HUES48 (cell line): ENCODE measurements around the gene UBXN10.
"Not testable (repeated sequence)": the region's sequence is repeated elsewhere in the genome, so short reads cannot be mapped to it uniquely, and the experiment has no call there.

Experiments
- H3K27ac ChIP-seq: one replicate; pipeline ENCODE4 v1.7.0; 2013; ENCODE audit warnings: low read depth, low read length, inconsistent platforms
- H3K27me3 ChIP-seq: 2 replicates; pipeline ENCODE4 v1.6.1; 2013; ENCODE audit warnings: mild to moderate bottlenecking, low read length; ENCODE audit not compliant: control insufficient read depth, insufficient read depth
- H3K36me3 ChIP-seq: 2 replicates; pipeline ENCODE4 v1.6.1; 2013; ENCODE audit warnings: low read length; ENCODE audit not compliant: control insufficient read depth, insufficient read depth
- H3K4me1 ChIP-seq: 2 replicates; pipeline ENCODE4 v1.6.1; 2013; ENCODE audit warnings: mild to moderate bottlenecking, low read length; ENCODE audit not compliant: control insufficient read depth, insufficient read depth
- H3K4me3 ChIP-seq: 2 replicates; pipeline ENCODE4 v1.5.1; 2013; ENCODE audit warnings: mild to moderate bottlenecking, low read depth, low read length
- H3K9ac ChIP-seq: 2 replicates; pipeline ENCODE4 v1.6.1; 2013; ENCODE audit warnings: mild to moderate bottlenecking, low read depth, low read length, moderate library complexity
- H3K9me3 ChIP-seq: 2 replicates; pipeline ENCODE4 v1.6.1; 2013; ENCODE audit warnings: low read length; ENCODE audit not compliant: control insufficient read depth, insufficient read depth

UBXN10 gene

GRCh38 chr1:20224546-20224945 is 38.6 kb downstream of the UBXN10 start:
- Histone ChIP-seq H3K4me1 (peaks cover 8% of the 10 kb centered on the region), H3K36me3 (no peaks in the 10 kb centered on the region), H3K27me3 (peaks cover 19% of the 10 kb centered on the region), H3K27ac (no peak overlapping the region), H3K9me3 (no peaks in the 10 kb centered on the region), H3K4me3 (no peak overlapping the region), H3K9ac (no peak overlapping the region)

DNA sequence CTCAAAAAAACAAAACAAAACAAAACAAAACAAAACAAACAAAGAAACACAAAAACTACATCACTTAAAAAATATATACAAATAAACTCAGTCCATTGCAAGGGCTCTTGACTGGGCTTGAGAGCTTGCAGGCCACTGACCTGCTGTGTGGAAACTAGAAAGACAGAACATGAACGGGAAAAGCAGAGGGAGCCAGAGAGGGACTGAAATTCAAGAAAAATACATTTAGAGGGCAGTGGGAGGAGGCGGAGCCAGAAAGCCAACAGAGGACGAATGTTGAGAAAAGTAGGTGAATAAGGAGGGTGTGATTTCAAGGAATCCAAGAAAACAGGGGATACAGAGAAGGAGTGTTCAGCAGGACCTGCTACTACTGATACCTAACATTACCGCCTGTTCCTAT is 41.8 kb downstream of the UBXN10 start:
- no peaks in the 10 kb centered on the region for H3K36me3 ChIP-seq
- peaks cover 8% of the 10 kb centered on the region for H3K4me1 ChIP-seq
- no peak overlapping the region for H3K9ac ChIP-seq
- no peak overlapping the region for H3K27ac ChIP-seq
- H3K9me3 ChIP-seq: no peaks in the 10 kb centered on the region
- peaks cover 16% of the 10 kb centered on the region for H3K27me3 ChIP-seq
- H3K4me3 ChIP-seq: no peak overlapping the region

DNA sequence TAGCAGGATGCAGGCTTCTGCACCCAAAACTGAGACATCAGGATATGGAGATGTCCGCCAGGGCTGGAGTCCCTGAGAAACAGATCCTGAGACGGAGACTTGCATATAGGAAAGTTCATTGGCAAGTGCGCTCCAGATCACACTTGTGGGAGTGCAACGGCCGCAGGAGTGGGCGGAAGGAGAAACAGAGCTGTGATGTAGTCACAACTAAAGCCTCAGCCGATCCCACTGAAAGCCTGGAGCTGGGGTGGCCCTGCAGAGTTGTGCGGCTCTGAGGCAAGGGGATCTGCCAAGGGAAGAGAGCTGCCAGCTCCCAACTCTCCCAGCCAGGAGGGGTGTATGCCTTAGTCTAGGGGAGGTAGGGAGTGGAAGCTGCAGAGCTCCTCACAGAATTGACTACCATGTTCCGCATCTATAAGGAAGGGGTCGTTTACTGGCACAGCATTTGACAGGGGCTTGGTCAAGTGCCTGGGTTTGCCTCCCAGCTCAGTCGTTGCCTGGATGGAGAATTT is 42.5 kb downstream of the UBXN10 start:
- H3K4me1 ChIP-seq: peaks cover 6% of the 10 kb centered on the region

GRCh38 chr1:20229171-20229570 is 43.3 kb downstream of the UBXN10 start:
- no peak overlapping the region for H3K9ac ChIP-seq
- no peaks in the 10 kb centered on the region for H3K36me3 ChIP-seq
- no peaks in the 10 kb centered on the region for H3K4me1 ChIP-seq
- H3K27ac ChIP-seq: no peak overlapping the region
- H3K9me3 ChIP-seq: no peaks in the 10 kb centered on the region
- H3K4me3 ChIP-seq: no peak overlapping the region
- peaks cover 11% of the 10 kb centered on the region for H3K27me3 ChIP-seq

More for the DNA sequence above, 42.5 kb downstream of the UBXN10 start:
- H3K36me3 ChIP-seq: no peaks in the 10 kb centered on the region
- no peak overlapping the region for H3K4me3 ChIP-seq
- H3K27me3 ChIP-seq: peaks cover 16% of the 10 kb centered on the region
- H3K9ac ChIP-seq: no peak overlapping the region
- no peaks in the 10 kb centered on the region for H3K9me3 ChIP-seq
- H3K27ac ChIP-seq: no peak overlapping the region

- not testable (repeated sequence) for H3K27me3 ChIP-seq, H3K36me3 ChIP-seq, H3K4me3 ChIP-seq, H3K27ac ChIP-seq, H3K9ac ChIP-seq, H3K4me1 ChIP-seq, H3K9me3 ChIP-seq
Measured at GRCh38 chr1:20232564-20232963, 46.7 kb downstream of the UBXN10 start.

- Histone ChIP-seq H3K9ac (no peak overlapping the region), H3K9me3 (no peaks in the 10 kb centered on the region), H3K27ac (no peak overlapping the region), H3K27me3 (no peaks in the 10 kb centered on the region), H3K4me3 (no peak overlapping the region), H3K36me3 (no peaks in the 10 kb centered on the region), H3K4me1 (no peaks in the 10 kb centered on the region)
Measured at GRCh38 chr1:20233394-20233793, 47.5 kb downstream of the UBXN10 start.

GRCh38 chr1:20233866-20234265 is 48.0 kb downstream of the UBXN10 start:
- Histone ChIP-seq H3K4me1 (no peaks in the 10 kb centered on the region), H3K27me3 (no peaks in the 10 kb centered on the region), H3K27ac (no peak overlapping the region), H3K9me3 (no peaks in the 10 kb centered on the region), H3K4me3 (no peak overlapping the region), H3K9ac (no peak overlapping the region), H3K36me3 (no peaks in the 10 kb centered on the region)

GRCh38 chr1:20234788-20235535 is 49.1 kb downstream of the UBXN10 start:
- Histone ChIP-seq H3K36me3 (no peaks in the 10 kb centered on the region), H3K9ac (no peak overlapping the region), H3K4me3 (no peak overlapping the region), H3K27ac (no peak overlapping the region), H3K27me3 (no peaks in the 10 kb centered on the region), H3K4me1 (no peaks in the 10 kb centered on the region), H3K9me3 (no peaks in the 10 kb centered on the region)

GRCh38 chr1:20237646-20238045 is 51.8 kb downstream of the UBXN10 start:
- H3K36me3 ChIP-seq: no peaks in the 10 kb centered on the region
- no peaks in the 10 kb centered on the region for H3K27me3 ChIP-seq
- H3K27ac ChIP-seq: no peak overlapping the region
- H3K9ac ChIP-seq: no peak overlapping the region
- no peaks in the 10 kb centered on the region for H3K9me3 ChIP-seq
- no peaks in the 10 kb centered on the region for H3K4me1 ChIP-seq
- no peak overlapping the region for H3K4me3 ChIP-seq

DNA sequence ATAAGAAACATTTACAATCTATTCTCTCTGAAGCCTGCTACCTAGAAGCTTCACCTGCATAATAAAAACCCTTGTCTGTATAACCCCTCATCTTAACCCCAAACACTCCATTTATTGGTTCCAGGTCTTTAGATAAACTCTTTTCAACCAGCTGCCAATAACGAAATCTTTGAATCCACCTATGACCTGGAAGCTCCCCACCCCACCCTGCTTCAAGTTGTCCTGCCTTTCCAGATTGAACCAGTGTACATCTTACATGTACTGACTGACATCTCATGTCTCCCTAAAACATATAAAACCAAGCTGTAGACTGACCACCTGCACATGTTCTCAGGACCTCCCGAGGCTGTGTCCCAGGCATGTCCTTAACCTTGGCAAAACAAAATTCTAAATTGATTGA is 54.1 kb downstream of the UBXN10 start:
- Histone ChIP-seq H3K9me3 (no peaks in the 10 kb centered on the region), H3K4me1 (no peaks in the 10 kb centered on the region), H3K4me3 (no peak overlapping the region), H3K9ac (no peak overlapping the region), H3K36me3 (no peaks in the 10 kb centered on the region), H3K27me3 (no peaks in the 10 kb centered on the region), H3K27ac (no peak overlapping the region)

DNA sequence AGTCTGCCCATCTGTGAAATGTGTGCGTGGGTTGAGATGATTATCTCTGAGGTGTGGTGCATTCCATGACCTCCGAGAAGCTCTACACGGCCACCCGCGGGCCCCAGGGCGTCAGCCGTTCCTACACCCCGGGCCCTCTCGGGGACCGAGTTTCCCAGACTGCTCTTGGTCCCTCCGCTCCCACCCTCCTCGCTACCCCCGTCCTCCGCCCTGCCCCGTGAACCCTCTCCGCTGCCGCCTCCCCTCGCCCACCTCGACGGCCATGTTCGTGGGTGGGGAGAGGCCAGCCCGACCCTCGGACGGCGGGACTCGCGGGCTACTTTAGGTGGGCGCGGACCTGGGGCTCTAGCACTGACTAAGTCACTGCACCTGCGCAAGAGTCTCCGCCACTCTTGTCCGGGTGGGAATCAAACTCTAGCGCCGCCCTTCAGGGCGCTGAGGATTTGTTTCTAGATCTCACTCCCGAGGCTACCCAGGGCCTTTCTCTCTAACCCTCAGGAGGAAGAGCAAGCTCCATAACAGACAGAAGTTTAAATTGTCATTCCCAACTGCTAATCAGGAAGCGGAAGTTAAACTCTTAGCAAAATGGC is 57.1 kb downstream of the UBXN10 start:
- H3K9me3 ChIP-seq: no peaks in the 10 kb centered on the region
- no peak overlapping the region for H3K27ac ChIP-seq
- H3K36me3 ChIP-seq: no peaks in the 10 kb centered on the region
- H3K9ac ChIP-seq: no peak overlapping the region
- H3K4me3 ChIP-seq: no peak overlapping the region
- H3K4me1 ChIP-seq: 0 out of 2 replicates have a peak, but pooled peaks cover 4% of the 10 kb centered on the region
- no peaks in the 10 kb centered on the region for H3K27me3 ChIP-seq
